Adipocyte (in vitro differentiated cells): ENCODE results near the gene INCENP.
A peak's percentile ranks its signal among the peaks of the same experiment; 100 is the strongest.

Experiments used
- DNase-seq: peaks from one replicate; pipeline ENCODE4 v3.0.0-alpha.2; 2015; ENCODE audit warnings: low read depth
- H3K27me3 ChIP-seq: replicated peaks from 2 replicates; pipeline ENCODE4 v1.7.0; 2013; ENCODE audit warnings: mild to moderate bottlenecking, low read length, moderate library complexity; ENCODE audit not compliant: control insufficient read depth, insufficient read depth
- H3K36me3 ChIP-seq: 2 replicates; pipeline ENCODE4 v1.7.0; 2013; ENCODE audit warnings: low read length, mild to moderate bottlenecking, moderate library complexity; ENCODE audit not compliant: control insufficient read depth, insufficient read depth, severe bottlenecking
- H3K4me1 ChIP-seq: 2 replicates; pipeline ENCODE4 v1.7.0; 2013; ENCODE audit warnings: mild to moderate bottlenecking, low read length, moderate library complexity; ENCODE audit not compliant: control insufficient read depth, insufficient read depth
- H3K4me3 ChIP-seq: 2 replicates; pipeline ENCODE4 v1.7.0; 2013; ENCODE audit warnings: mild to moderate bottlenecking, low read length, moderate library complexity
- H3K9ac ChIP-seq: 2 replicates; pipeline ENCODE4 v1.7.0; 2013; ENCODE audit warnings: mild to moderate bottlenecking, low read length, moderate library complexity
- H3K9me3 ChIP-seq: 2 replicates; pipeline ENCODE4 v1.7.0; 2013; ENCODE audit warnings: mild to moderate bottlenecking, low read length, moderate library complexity; ENCODE audit not compliant: control insufficient read depth

INCENP gene

DNA sequence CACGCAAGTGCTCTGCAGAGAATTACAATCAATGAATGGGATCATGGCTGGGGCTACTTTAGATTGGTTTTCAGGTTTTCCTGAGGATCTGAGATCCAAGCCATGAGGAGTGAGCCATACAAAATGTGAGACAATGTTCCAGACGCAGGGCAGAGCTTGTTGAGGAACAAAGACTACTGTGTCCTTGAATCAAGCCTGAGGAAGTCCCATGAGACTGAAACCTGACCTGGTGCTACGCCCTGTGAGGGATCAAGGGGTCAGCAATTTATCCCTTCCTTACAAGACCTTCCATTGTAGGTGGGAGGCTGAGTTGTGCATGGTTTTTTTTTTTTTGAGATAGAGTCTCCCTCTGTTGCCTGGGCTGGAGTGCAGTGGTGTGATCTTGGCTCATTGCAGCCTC, 2.1 kb downstream of the INCENP start:
- H3K9me3 ChIP-seq, result no peaks in the 10 kb centered on the region
- H3K4me1 ChIP-seq, result peaks cover 25% of the 10 kb centered on the region
- peaks cover 11% of the 10 kb centered on the region for H3K36me3 ChIP-seq
- no peaks in the 10 kb centered on the region for H3K27me3 ChIP-seq
- DNase-seq, result no peak
- H3K9ac ChIP-seq, result no peak overlapping the region
- H3K4me3 ChIP-seq, result no peak overlapping the region

DNA sequence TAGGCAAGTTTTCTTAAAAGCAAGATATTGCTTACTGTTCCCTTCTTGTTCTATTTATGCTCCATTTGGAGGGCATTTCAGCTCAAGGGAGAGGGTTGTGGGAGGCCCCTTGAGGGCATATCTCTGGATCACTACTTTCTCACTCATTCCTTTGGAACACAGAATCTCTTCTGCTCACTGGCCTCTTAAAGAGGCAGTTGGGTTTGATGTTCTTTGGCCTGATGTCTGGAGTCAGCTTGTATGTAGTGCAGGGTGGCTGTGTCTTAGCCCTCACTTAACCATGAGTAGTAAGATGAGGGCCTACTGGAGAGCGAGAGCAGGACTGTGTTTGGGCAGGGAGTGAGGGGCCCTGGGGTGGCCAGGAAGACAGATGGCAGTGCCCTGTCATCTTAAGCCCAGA, 3.6 kb downstream of the INCENP start:
- Histone ChIP-seq H3K4me1 (peaks cover 25% of the 10 kb centered on the region), H3K4me3 (no peak overlapping the region), H3K27me3 (no peaks in the 10 kb centered on the region), H3K9me3 (no peaks in the 10 kb centered on the region), H3K36me3 (peaks cover 11% of the 10 kb centered on the region), H3K9ac (no peak overlapping the region)
- DNase-seq, result peak; percentile 3

- no peak overlapping the region for H3K9ac ChIP-seq
- DNase-seq, result no peak
- H3K9me3 ChIP-seq, result no peaks in the 10 kb centered on the region
- peaks cover 25% of the 10 kb centered on the region for H3K4me1 ChIP-seq
- peaks cover 11% of the 10 kb centered on the region for H3K36me3 ChIP-seq
- no peak overlapping the region for H3K4me3 ChIP-seq
- no peaks in the 10 kb centered on the region for H3K27me3 ChIP-seq
These were observed 4.3 kb downstream of the INCENP start for GRCh38 chr11:62127941-62128770.

DNA sequence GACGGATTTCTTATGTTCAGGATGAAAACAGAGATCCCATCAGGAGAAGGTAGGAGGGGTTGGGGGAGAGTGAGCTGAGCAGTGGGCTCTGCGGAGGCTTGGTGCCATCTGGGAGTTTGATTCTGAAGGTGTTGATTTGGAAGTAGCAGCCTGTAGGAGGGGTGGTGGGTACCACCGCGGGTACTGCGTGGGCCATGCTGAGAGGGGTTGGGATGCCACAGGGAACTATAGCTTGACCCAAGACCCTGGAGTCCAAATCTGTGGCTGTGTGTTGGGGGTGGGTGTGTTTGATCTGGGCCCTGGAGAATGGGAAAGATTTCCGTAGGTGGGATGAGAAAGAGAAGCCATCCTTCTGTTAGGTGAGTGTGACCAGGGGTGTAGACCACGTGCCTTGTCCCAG, 5.0 kb downstream of the INCENP start:
- no peak for DNase-seq
- Histone ChIP-seq H3K4me1 (peaks cover 25% of the 10 kb centered on the region), H3K9me3 (no peaks in the 10 kb centered on the region), H3K4me3 (no peak overlapping the region), H3K36me3 (peaks cover 11% of the 10 kb centered on the region), H3K27me3 (no peaks in the 10 kb centered on the region), H3K9ac (no peak overlapping the region)

- Histone ChIP-seq H3K36me3 (peaks cover 11% of the 10 kb centered on the region), H3K9me3 (no peaks in the 10 kb centered on the region), H3K27me3 (no peaks in the 10 kb centered on the region), H3K4me1 (peaks cover 23% of the 10 kb centered on the region), H3K4me3 (no peak overlapping the region), H3K9ac (no peak overlapping the region)
- DNase-seq, result no peak
These were observed 5.9 kb downstream of the INCENP start for GRCh38 chr11:62129590-62130282.

GRCh38 chr11:62130283-62131169, 6.7 kb downstream of the INCENP start:
- H3K27me3 ChIP-seq, result no peaks in the 10 kb centered on the region
- no peak overlapping the region for H3K4me3 ChIP-seq
- H3K9ac ChIP-seq, result no peak overlapping the region
- H3K36me3 ChIP-seq, result peaks cover 11% of the 10 kb centered on the region
- DNase-seq, result no peak
- H3K4me1 ChIP-seq, result peaks cover 15% of the 10 kb centered on the region
- no peaks in the 10 kb centered on the region for H3K9me3 ChIP-seq

DNA sequence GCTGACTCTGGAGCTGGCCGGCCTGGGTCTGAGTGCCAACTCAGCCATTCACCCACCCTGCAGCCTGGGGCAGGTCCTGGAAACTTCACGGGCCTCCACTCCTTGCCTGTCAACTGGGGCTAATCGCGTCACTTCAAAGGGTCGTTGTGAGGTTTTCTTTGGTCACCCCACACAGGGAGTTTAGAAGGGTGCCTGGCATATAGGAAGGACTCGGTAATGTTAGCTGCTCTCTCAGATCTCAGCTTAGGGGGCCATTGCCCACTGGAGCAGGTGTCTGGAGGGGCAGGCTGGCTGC, 7.3 kb downstream of the INCENP start:
- Histone ChIP-seq H3K9ac (no peak overlapping the region), H3K4me3 (no peak overlapping the region), H3K4me1 (peaks cover 11% of the 10 kb centered on the region), H3K9me3 (no peaks in the 10 kb centered on the region), H3K27me3 (no peaks in the 10 kb centered on the region), H3K36me3 (peaks cover 11% of the 10 kb centered on the region)
- no peak for DNase-seq

GRCh38 chr11:62132191-62132590, 8.4 kb downstream of the INCENP start:
- H3K36me3 ChIP-seq, result peaks cover 11% of the 10 kb centered on the region
- no peak overlapping the region for H3K4me3 ChIP-seq

DNA sequence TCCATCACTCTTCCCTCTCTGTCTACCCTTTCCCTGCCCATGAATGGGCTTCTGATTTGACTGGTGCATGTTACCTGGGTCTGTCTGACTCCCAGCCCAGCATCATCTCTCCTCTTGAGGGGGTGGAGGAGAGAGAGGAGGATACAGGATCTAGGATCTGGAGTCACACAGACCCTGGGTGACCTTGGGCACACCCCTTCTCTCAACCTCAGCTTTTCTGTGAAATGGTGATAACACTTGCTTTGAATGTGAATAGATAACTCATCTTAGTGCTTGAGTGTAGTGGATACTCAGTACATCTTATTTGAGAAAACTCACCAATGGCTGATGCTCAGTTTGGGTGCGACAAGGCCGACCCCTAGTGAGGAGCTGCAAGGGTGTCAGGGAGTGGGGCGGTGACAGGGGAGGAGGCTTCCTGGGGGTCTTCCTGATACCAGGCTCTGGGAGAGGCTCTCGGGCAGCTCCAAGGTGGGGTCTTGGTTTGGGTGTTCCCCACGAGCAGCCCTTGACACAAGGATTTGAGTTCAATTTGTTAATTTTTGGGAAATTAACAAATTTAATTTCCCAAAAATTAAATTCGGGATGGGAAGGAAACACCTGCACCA, 9.0 kb downstream of the INCENP start:
- peaks cover 11% of the 10 kb centered on the region for H3K36me3 ChIP-seq
- no peak overlapping the region for H3K4me3 ChIP-seq
- H3K27me3 ChIP-seq, result no peaks in the 10 kb centered on the region
- no peaks in the 10 kb centered on the region for H3K9me3 ChIP-seq
- H3K4me1 ChIP-seq, result no peaks in the 10 kb centered on the region
- H3K9ac ChIP-seq, result no peak overlapping the region
- no peak for DNase-seq

More at GRCh38 chr11:62132191-62132590, 8.4 kb downstream of the INCENP start:
- no peaks in the 10 kb centered on the region for H3K27me3 ChIP-seq
- no peaks in the 10 kb centered on the region for H3K9me3 ChIP-seq
- H3K4me1 ChIP-seq, result peaks cover 5% of the 10 kb centered on the region
- no peak overlapping the region for H3K9ac ChIP-seq
- no peak for DNase-seq

DNA sequence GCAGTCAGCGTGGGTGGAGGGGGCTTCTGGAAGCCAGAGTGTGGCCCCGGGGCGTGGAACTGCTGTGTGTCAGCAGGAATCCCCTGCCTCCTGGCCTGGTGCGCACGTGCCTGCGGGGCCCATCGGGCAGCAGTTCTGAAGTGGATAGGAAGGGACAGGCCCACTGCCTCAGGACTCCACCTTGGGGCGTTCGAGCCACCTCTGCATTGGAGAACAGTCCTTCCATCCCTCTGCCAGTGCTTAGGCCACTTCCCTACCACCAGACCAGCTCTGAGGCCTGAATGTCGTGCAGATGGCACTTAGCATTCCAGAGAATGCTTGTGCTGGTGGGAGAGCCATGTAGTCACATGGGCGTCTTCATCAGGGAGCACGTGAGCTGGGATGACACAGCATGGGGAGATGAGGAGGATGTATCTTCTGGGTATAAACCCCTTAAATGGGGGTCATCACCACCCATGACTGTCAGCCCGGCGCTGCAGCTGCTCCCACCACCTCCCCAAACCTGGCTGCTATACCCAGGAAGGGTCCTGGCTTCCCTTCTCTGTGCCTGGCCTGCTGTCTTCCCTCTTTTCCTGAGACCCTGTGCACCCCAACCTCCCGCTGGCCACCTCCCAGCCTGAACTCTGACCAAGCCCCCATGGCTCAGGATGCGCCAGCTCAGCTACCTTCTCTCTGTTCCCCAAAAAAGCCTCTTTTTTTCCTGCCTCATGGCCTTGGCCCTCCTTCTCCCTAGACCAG, 9.7 kb downstream of the INCENP start:
- Histone ChIP-seq H3K4me3 (no peak overlapping the region), H3K36me3 (peaks cover 11% of the 10 kb centered on the region), H3K9ac (no peak overlapping the region), H3K9me3 (no peaks in the 10 kb centered on the region), H3K4me1 (no peaks in the 10 kb centered on the region), H3K27me3 (no peaks in the 10 kb centered on the region)
- no peak for DNase-seq
